Ramos (cell line): Measurements from ENCODE around the gene SLC16A13.

Experiments
- in situ Hi-C: fragments of 300-500 bp; cut with MboI; formaldehyde crosslinking; loops from one replicate; pipeline ENCODE4 v1.14.3; 2022; ENCODE audit warnings: low sequenced_read_pairs; ENCODE audit not compliant: unreplicated experiment

Gene SLC16A13

GRCh38 chr17:7010523-7010922 lies 25.3 kb upstream of the SLC16A13 start:
- in situ Hi-C loops, result loop anchor here (25.0 kb wide), 1 partner anchor 348 kb away; the partner anchor contains the start of genes C17orf100 and MED31

- in situ Hi-C loops, result loop anchor here (25.0 kb wide), 1 partner anchor 349 kb away; the partner anchor contains the start of genes C17orf100 and MED31
Measured at GRCh38 chr17:7011415-7011814, 24.4 kb upstream of the SLC16A13 start.

GRCh38 chr17:7011942-7012254 lies 23.9 kb upstream of the SLC16A13 start:
- in situ Hi-C loops, result loop anchor here (25.0 kb wide), 1 partner anchor 350 kb away; the partner anchor contains the start of genes C17orf100 and MED31

GRCh38 chr17:7014261-7014994 lies 21.4 kb upstream of the SLC16A13 start:
- in situ Hi-C loops, result loop anchor here (25.0 kb wide), 1 partner anchor 352 kb away; the partner anchor contains the start of genes C17orf100 and MED31

GRCh38 chr17:7014995-7015958 lies 20.5 kb upstream of the SLC16A13 start:
- in situ Hi-C loops, result loop anchor here (5.0 to 25.0 kb wide), 2 partner anchors 103 to 353 kb away; partner anchors contain the start of genes C17orf100 and MED31

GRCh38 chr17:7016418-7016817 lies 19.4 kb upstream of the SLC16A13 start:
- in situ Hi-C loops, result loop anchor here (5.0 to 25.0 kb wide), 2 partner anchors 104 to 354 kb away; partner anchors contain the start of genes C17orf100 and MED31

- in situ Hi-C loops, result loop anchor here (5.0 to 25.0 kb wide), 2 partner anchors 105 to 355 kb away; partner anchors contain the start of genes C17orf100 and MED31
Measured at GRCh38 chr17:7016886-7017826, 18.7 kb upstream of the SLC16A13 start.

GRCh38 chr17:7017827-7018200 lies 18.0 kb upstream of the SLC16A13 start:
- in situ Hi-C loops, result loop anchor here (5.0 to 25.0 kb wide), 2 partner anchors 106 to 356 kb away; partner anchors contain the start of genes C17orf100 and MED31

- in situ Hi-C loops, result loop anchor here (5.0 to 25.0 kb wide), 2 partner anchors 106 to 356 kb away; partner anchors contain the start of genes C17orf100 and MED31
Measured at GRCh38 chr17:7018331-7018964, 17.4 kb upstream of the SLC16A13 start.

- in situ Hi-C loops, result loop anchor here (5.0 to 25.0 kb wide), 2 partner anchors 107 to 357 kb away; partner anchors contain the start of genes C17orf100 and MED31
Measured at GRCh38 chr17:7019367-7019766, 16.4 kb upstream of the SLC16A13 start.

GRCh38 chr17:7019839-7020519 lies 15.8 kb upstream of the SLC16A13 start:
- in situ Hi-C loops, result loop anchor here (5.0 to 25.0 kb wide), 2 partner anchors 108 to 358 kb away; partner anchors contain the start of genes C17orf100 and MED31

GRCh38 chr17:7020894-7021664 lies 14.7 kb upstream of the SLC16A13 start:
- in situ Hi-C loops, result loop anchor here (25.0 kb wide), 1 partner anchor 359 kb away; the partner anchor contains the start of genes C17orf100 and MED31

GRCh38 chr17:7021993-7022778 lies 13.6 kb upstream of the SLC16A13 start:
- in situ Hi-C loops, result loop anchor here (25.0 kb wide), 1 partner anchor 360 kb away; the partner anchor contains the start of genes C17orf100 and MED31

- in situ Hi-C loops, result loop anchor here (25.0 kb wide), 1 partner anchor 361 kb away; the partner anchor contains the start of genes C17orf100 and MED31
Measured at GRCh38 chr17:7022781-7023571, 12.8 kb upstream of the SLC16A13 start, which contains the start of gene BCL6B. Gene BCL6B (plus strand): TSS chr17:7023050. CDS start chr17:7023672, 622 bp downstream.
